ENCODE measurements around the gene FGF4. TPM values are rescaled to one million over a fixed set of nuclear protein-coding genes. Genes with fewer than 3 reads are reported as not detected.

Gene FGF4
- total RNA-seq, 6 donors from 2014 or later = not detected

DNA sequence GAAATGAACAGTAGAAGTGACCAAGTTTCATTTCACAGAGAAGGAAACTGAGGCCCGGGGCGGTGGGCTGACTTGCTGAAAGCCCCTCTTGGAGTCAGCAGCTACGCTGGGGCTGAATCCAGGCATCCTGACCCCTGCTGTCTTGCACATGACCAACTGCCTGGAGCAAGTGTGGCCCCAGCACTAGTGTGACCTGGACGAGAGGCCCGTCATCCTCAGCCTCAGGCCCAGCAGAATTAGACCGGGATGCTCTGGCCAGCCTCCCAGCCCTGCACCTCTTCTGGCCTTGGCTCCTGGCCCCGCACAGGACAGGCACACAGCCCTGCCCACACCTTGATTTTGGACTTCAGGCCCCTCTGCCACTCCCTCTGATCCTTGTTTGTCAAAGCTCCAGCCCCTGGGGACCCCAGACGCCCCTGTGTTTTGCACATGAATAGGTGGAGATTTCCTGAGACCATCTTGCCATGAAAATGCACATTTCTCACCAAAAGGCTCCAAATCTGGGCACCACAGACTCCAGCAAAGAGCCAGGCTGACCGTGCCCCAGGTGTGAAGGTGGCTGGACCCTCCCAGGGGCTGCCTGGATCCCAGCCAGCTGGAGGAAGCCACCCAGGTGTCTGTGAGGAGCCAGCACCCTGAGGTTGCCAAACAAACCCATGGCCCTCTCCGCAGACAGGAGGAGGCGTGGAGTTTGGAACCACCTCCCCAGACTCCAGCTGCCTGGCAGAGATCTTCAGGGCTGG lies 24.9 kb downstream of the FGF4 start:
- Histone ChIP-seq H3K9me3 (no peaks in the 10 kb centered on the region), H3K4me1 (no peaks in the 10 kb centered on the region), H3K27me3 (no peaks in the 10 kb centered on the region), H3K36me3 (no peaks in the 10 kb centered on the region), H3K4me3 (no peak overlapping the region), H3K27ac (no peak overlapping the region)
- no peak for DNase-seq
- ATAC-seq (ENCODE audit: low FRiP score in 2 of 2) = no peak
- WGBS, 2 donors = 66 to 73% methylated on average over 9 to 11 of the region's 11 CpGs
- TF ChIP-seq CTCF (IDR thresholded peaks at IDR 0.05) = no peak
- TF ChIP-seq POLR2AphosphoS5 (IDR thresholded peaks at IDR 0.05) = no peak
- TF ChIP-seq EP300 (IDR thresholded peaks at IDR 0.05) = no peak
- TF ChIP-seq POLR2A (IDR thresholded peaks at IDR 0.05) = no peak

- ATAC-seq (ENCODE audit: low FRiP score in 2 of 2) (no peak), DNase-seq (no peak)
- Histone ChIP-seq H3K36me3 (no peaks in the 10 kb centered on the region), H3K27ac (no peak overlapping the region), H3K4me3 (no peak overlapping the region), H3K4me1 (no peaks in the 10 kb centered on the region), H3K9me3 (no peaks in the 10 kb centered on the region), H3K27me3 (no peaks in the 10 kb centered on the region)
- WGBS, 2 donors = 79 to 85% methylated on average over 7 to 11 of the region's 11 CpGs
- no peak for TF ChIP-seq CTCF (IDR thresholded peaks at IDR 0.05)
- TF ChIP-seq EP300 (IDR thresholded peaks at IDR 0.05) = no peak
- TF ChIP-seq POLR2AphosphoS5 (IDR thresholded peaks at IDR 0.05) = no peak
- no peak for TF ChIP-seq POLR2A (IDR thresholded peaks at IDR 0.05)
Observed at GRCh38 chr11:69748637-69749036, 26.5 kb downstream of the FGF4 start.

DNA sequence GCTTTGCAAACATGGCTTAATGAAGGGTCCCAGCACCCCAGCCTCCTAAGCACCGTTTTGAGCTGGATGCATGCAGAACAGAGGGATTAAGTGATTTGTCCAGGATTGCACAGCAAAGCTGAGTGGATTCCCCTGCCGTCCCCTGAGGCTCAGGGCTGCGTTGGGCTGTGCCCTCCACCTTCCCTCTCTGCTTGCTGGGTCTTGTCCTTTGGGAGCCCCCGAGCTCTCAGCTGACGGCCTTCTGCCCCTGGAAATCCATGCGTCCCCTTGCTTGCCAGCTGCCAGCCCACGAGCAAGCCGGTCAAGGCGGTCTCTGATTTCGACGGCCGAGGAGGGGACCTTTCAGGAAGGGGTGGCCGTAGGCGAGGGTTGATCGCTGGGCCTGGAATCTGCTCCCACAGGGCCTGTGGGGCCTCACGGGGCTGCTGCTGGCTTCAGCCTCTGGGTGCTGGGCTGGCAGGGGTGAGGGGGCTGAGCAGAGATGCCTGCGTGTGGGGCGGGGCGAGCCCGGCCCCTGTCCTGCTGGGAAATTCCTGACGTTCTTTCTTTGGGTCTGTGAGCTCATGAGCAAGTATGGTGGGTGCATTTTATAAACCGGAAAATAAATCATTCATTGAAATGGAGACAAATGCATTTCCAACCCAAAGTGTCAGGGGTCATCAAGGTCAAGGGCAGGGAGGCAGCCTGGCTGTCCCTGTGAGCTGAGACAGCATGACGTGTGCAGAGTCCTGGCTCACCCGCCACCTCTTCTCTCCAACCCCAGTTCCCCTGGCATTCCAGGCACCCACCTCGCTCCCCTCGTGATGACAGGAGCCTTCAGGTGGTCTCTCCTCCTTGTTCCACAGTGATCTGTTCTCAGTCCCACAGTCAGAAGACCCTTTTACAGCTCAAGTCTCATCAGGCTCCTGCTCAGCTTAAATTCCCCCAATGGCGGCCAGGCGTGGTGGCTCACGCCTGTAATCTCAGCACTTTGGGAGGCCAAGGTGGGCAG lies 28.1 kb downstream of the FGF4 start:
- TF ChIP-seq POLR2A (IDR thresholded peaks at IDR 0.05) (no peak), CTCF (IDR thresholded peaks at IDR 0.05) (no peak), POLR2AphosphoS5 (IDR thresholded peaks at IDR 0.05) (no peak), EP300 (IDR thresholded peaks at IDR 0.05) (no peak)
- Histone ChIP-seq H3K36me3 (no peaks in the 10 kb centered on the region), H3K4me1 (no peaks in the 10 kb centered on the region), H3K9me3 (no peaks in the 10 kb centered on the region), H3K4me3 (no peak overlapping the region), H3K27ac (no peak overlapping the region), H3K27me3 (no peaks in the 10 kb centered on the region)
- DNase-seq (no peak), ATAC-seq (ENCODE audit: low FRiP score in 2 of 2) (no peak)
- 50 to 62% methylated on average over 8 to 29 of the region's 29 CpGs for WGBS, 2 donors

GRCh38 chr11:69746140-69746539 lies 29.0 kb downstream of the FGF4 start:
- Histone ChIP-seq H3K27ac (no peak overlapping the region), H3K4me1 (no peaks in the 10 kb centered on the region), H3K9me3 (no peaks in the 10 kb centered on the region), H3K27me3 (no peaks in the 10 kb centered on the region), H3K36me3 (no peaks in the 10 kb centered on the region), H3K4me3 (no peak overlapping the region)
- TF ChIP-seq CTCF (IDR thresholded peaks at IDR 0.05) = no peak
- TF ChIP-seq POLR2A (IDR thresholded peaks at IDR 0.05) = no peak
- no peak for TF ChIP-seq POLR2AphosphoS5 (IDR thresholded peaks at IDR 0.05)
- no peak for TF ChIP-seq EP300 (IDR thresholded peaks at IDR 0.05)
- DNase-seq (no peak), ATAC-seq (ENCODE audit: low FRiP score in 2 of 2) (no peak)
- WGBS, 2 donors = 77 to 79% methylated on average over 8 of the region's 8 CpGs

Measured in upper lobe of left lung (tissue), 6 donors.